Thyroid gland (tissue), 4 donors: Measurements from ENCODE around the gene SLC9C2.

Source experiments
- POLR2A ChIP-seq, 2 donors: fragments of 450-650 bp; IDR thresholded peaks; one replicate each; pipeline ENCODE4 v1.6.1; 2017; ENCODE audit warnings: antibody characterized with exemption in 2 of 2, mild to moderate bottlenecking in 2 of 2, moderate library complexity in 1 of 2
- TF ChIP-seq, protein P1 (sequence below), 6 experiments: fragments of 200-600 bp in 3 of 6; fragments of 450-650 bp in 3 of 6; sonication (generic) in 3 of 6; IDR thresholded peaks; one replicate each; pipeline ENCODE4 v1.5.1; 2016 to 2019; ENCODE audit warnings: antibody characterized with exemption in 6 of 6, mild to moderate bottlenecking in 2 of 6, inconsistent platforms in 1 of 6, moderate library complexity in 1 of 6

- TF ChIP-seq, protein P1, sequence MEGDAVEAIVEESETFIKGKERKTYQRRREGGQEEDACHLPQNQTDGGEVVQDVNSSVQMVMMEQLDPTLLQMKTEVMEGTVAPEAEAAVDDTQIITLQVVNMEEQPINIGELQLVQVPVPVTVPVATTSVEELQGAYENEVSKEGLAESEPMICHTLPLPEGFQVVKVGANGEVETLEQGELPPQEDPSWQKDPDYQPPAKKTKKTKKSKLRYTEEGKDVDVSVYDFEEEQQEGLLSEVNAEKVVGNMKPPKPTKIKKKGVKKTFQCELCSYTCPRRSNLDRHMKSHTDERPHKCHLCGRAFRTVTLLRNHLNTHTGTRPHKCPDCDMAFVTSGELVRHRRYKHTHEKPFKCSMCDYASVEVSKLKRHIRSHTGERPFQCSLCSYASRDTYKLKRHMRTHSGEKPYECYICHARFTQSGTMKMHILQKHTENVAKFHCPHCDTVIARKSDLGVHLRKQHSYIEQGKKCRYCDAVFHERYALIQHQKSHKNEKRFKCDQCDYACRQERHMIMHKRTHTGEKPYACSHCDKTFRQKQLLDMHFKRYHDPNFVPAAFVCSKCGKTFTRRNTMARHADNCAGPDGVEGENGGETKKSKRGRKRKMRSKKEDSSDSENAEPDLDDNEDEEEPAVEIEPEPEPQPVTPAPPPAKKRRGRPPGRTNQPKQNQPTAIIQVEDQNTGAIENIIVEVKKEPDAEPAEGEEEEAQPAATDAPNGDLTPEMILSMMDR (IDR thresholded peaks at IDR 0.05) = no peak
- no peak for TF ChIP-seq POLR2A (IDR thresholded peaks at IDR 0.05)
Observed at GRCh38 chr1:173616859-173617258, 14.0 kb upstream of the SLC9C2 start.
